HG02973 (cell line): ENCODE results near the gene BIN1.

Source experiments
- ATAC-seq: cut with Tn5 transposase; IDR thresholded peaks from one replicate; pipeline ENCODE4 v1.9.1; 2021; ENCODE audit warnings: moderate library complexity; ENCODE audit not compliant: unreplicated experiment

Gene BIN1

GRCh38 chr2:127091886-127092285 is 15.1 kb downstream of the BIN1 start:
- ATAC-seq, result no peak

GRCh38 chr2:127091148-127091547 is 15.8 kb downstream of the BIN1 start:
- no peak for ATAC-seq

- ATAC-seq, result no peak
Measured at GRCh38 chr2:127090281-127091120, 16.5 kb downstream of the BIN1 start.

- no peak for ATAC-seq
Measured at GRCh38 chr2:127089478-127090235, 17.3 kb downstream of the BIN1 start.

- no peak for ATAC-seq
Measured at GRCh38 chr2:127088706-127089105, 18.2 kb downstream of the BIN1 start.

GRCh38 chr2:127087791-127088495 is 19.0 kb downstream of the BIN1 start:
- ATAC-seq, result no peak

- ATAC-seq, result peak; percentile 47
Measured at GRCh38 chr2:127086990-127087790, 19.8 kb downstream of the BIN1 start.

- peak; percentile 24 for ATAC-seq
Measured at GRCh38 chr2:127085317-127085681, 21.7 kb downstream of the BIN1 start.

GRCh38 chr2:127084611-127085316 is 22.2 kb downstream of the BIN1 start:
- ATAC-seq, result no peak

- ATAC-seq, result no peak
Measured at GRCh38 chr2:127083819-127084503, 23.0 kb downstream of the BIN1 start.

GRCh38 chr2:127082974-127083373 is 24.0 kb downstream of the BIN1 start:
- no peak for ATAC-seq

GRCh38 chr2:127081826-127082633 is 24.9 kb downstream of the BIN1 start:
- ATAC-seq, result peak; percentile 43

GRCh38 chr2:127080938-127081755 is 25.8 kb downstream of the BIN1 start:
- ATAC-seq, result peak; percentile 48

- ATAC-seq, result peak; percentile 2
Measured at GRCh38 chr2:127080226-127080937, 26.6 kb downstream of the BIN1 start.

GRCh38 chr2:127079358-127079920 is 27.5 kb downstream of the BIN1 start:
- no peak for ATAC-seq

GRCh38 chr2:127078666-127079270 is 28.2 kb downstream of the BIN1 start:
- ATAC-seq, result no peak
